HUES6 (cell line): Measurements from ENCODE around the gene ZFP36L1.

Source experiments
- H3K27ac ChIP-seq: 2 replicates; pipeline ENCODE4 v1.7.0; 2013; ENCODE audit warnings: low read depth, mild to moderate bottlenecking, low read length, inconsistent platforms
- H3K27me3 ChIP-seq: 2 replicates; pipeline ENCODE4 v1.6.1; 2013; ENCODE audit warnings: low read length; ENCODE audit not compliant: control insufficient read depth, insufficient read depth
- H3K36me3 ChIP-seq: 2 replicates; pipeline ENCODE4 v1.6.1; 2013; ENCODE audit warnings: low read length; ENCODE audit not compliant: control insufficient read depth, insufficient read depth
- H3K4me1 ChIP-seq: 2 replicates; pipeline ENCODE4 v1.6.1; 2013; ENCODE audit warnings: low read length; ENCODE audit not compliant: control insufficient read depth, insufficient read depth
- H3K4me3 ChIP-seq: 2 replicates; pipeline ENCODE4 v1.5.1; 2013; ENCODE audit warnings: low read depth, low read length
- H3K9ac ChIP-seq: one replicate; pipeline ENCODE4 v1.6.1; 2013; ENCODE audit warnings: mild to moderate bottlenecking, low read length
- H3K9me3 ChIP-seq: 2 replicates; pipeline ENCODE4 v1.6.1; 2013; ENCODE audit warnings: low read depth, low read length; ENCODE audit not compliant: control insufficient read depth, insufficient read depth

Gene ZFP36L1

GRCh38 chr14:68794130-68794850, 1.4 kb upstream of the ZFP36L1 start:
- peaks cover 28% of the 10 kb centered on the region for H3K4me1 ChIP-seq
- no peaks in the 10 kb centered on the region for H3K27me3 ChIP-seq
- H3K9me3 ChIP-seq: peaks cover 3% of the 10 kb centered on the region; the same call in 1 of the 2 replicates
- peaks cover 31% of the 10 kb centered on the region for H3K36me3 ChIP-seq
- peak overlapping the region; percentile 100 for H3K27ac ChIP-seq
- peak overlapping the region; percentile 96 for H3K4me3 ChIP-seq
- H3K9ac ChIP-seq: peak overlapping the region; percentile 98

- peak overlapping the region; percentile 98 for H3K9ac ChIP-seq
- peaks cover 32% of the 10 kb centered on the region for H3K4me1 ChIP-seq
- peak overlapping the region; percentile 96 for H3K4me3 ChIP-seq
- peak overlapping the region; percentile 100 for H3K27ac ChIP-seq
- peaks cover 3% of the 10 kb centered on the region; the same call in 1 of the 2 replicates for H3K9me3 ChIP-seq
- peaks cover 36% of the 10 kb centered on the region for H3K36me3 ChIP-seq
- H3K27me3 ChIP-seq: no peaks in the 10 kb centered on the region
These were observed 865 bp upstream of the ZFP36L1 start for GRCh38 chr14:68793734-68794129.

- Histone ChIP-seq H3K9ac (peak overlapping the region; percentile 98), H3K4me3 (peak overlapping the region; percentile 96), H3K27ac (peak overlapping the region; percentile 100), H3K4me1 (peaks cover 29% of the 10 kb centered on the region), H3K36me3 (peaks cover 47% of the 10 kb centered on the region), H3K9me3 (no peaks in the 10 kb centered on the region), H3K27me3 (no peaks in the 10 kb centered on the region)
These were observed 239 bp downstream of the ZFP36L1 start for GRCh38 chr14:68792678-68792978.

- peaks cover 25% of the 10 kb centered on the region for H3K4me1 ChIP-seq
- H3K27me3 ChIP-seq: no peaks in the 10 kb centered on the region
- H3K9ac ChIP-seq: peak overlapping the region; percentile 98
- peak overlapping the region; percentile 100 for H3K27ac ChIP-seq
- H3K4me3 ChIP-seq: peak overlapping the region; percentile 96
- no peaks in the 10 kb centered on the region for H3K9me3 ChIP-seq
- peaks cover 52% of the 10 kb centered on the region for H3K36me3 ChIP-seq
These were observed 777 bp downstream of the ZFP36L1 start for GRCh38 chr14:68791902-68792677.

GRCh38 chr14:68791078-68791901, 1.6 kb downstream of the ZFP36L1 start:
- Histone ChIP-seq H3K27ac (peak overlapping the region; percentile 100; the same call in 1 of the 2 replicates), H3K27me3 (no peaks in the 10 kb centered on the region), H3K36me3 (peaks cover 55% of the 10 kb centered on the region), H3K4me1 (peaks cover 20% of the 10 kb centered on the region; the same call in 1 of the 2 replicates), H3K4me3 (peak overlapping the region; percentile 96), H3K9ac (peak overlapping the region; percentile 98), H3K9me3 (no peaks in the 10 kb centered on the region)

- peaks cover 20% of the 10 kb centered on the region; the same call in 1 of the 2 replicates for H3K4me1 ChIP-seq
- no peaks in the 10 kb centered on the region for H3K27me3 ChIP-seq
- peak overlapping the region; percentile 98 for H3K9ac ChIP-seq
- no peaks in the 10 kb centered on the region for H3K9me3 ChIP-seq
- H3K36me3 ChIP-seq: peaks cover 55% of the 10 kb centered on the region
- H3K27ac ChIP-seq: no peak overlapping the region
- H3K4me3 ChIP-seq: peak overlapping the region; percentile 96
These were observed 2.2 kb downstream of the ZFP36L1 start for GRCh38 chr14:68790644-68791077.

GRCh38 chr14:68789821-68790643, 2.8 kb downstream of the ZFP36L1 start:
- H3K9ac ChIP-seq: peak overlapping the region; percentile 98

GRCh38 chr14:68788996-68789820, 3.7 kb downstream of the ZFP36L1 start:
- H3K36me3 ChIP-seq: peaks cover 55% of the 10 kb centered on the region
- no peaks in the 10 kb centered on the region for H3K9me3 ChIP-seq
- H3K27ac ChIP-seq: no peak overlapping the region
- no peaks in the 10 kb centered on the region for H3K27me3 ChIP-seq
- H3K9ac ChIP-seq: no peak overlapping the region
- peak overlapping the region; percentile 96 for H3K4me3 ChIP-seq
- H3K4me1 ChIP-seq: peaks cover 20% of the 10 kb centered on the region; the same call in 1 of the 2 replicates

More at GRCh38 chr14:68789821-68790643, 2.8 kb downstream of the ZFP36L1 start:
- H3K9me3 ChIP-seq: no peaks in the 10 kb centered on the region
- H3K27ac ChIP-seq: no peak overlapping the region
- peaks cover 20% of the 10 kb centered on the region; the same call in 1 of the 2 replicates for H3K4me1 ChIP-seq
- no peaks in the 10 kb centered on the region for H3K27me3 ChIP-seq
- H3K4me3 ChIP-seq: peak overlapping the region; percentile 96
- peaks cover 55% of the 10 kb centered on the region for H3K36me3 ChIP-seq

GRCh38 chr14:68788275-68788995, 4.4 kb downstream of the ZFP36L1 start:
- no peaks in the 10 kb centered on the region for H3K9me3 ChIP-seq
- H3K4me1 ChIP-seq: peaks cover 20% of the 10 kb centered on the region; the same call in 1 of the 2 replicates
- H3K27me3 ChIP-seq: no peaks in the 10 kb centered on the region
- no peak overlapping the region for H3K9ac ChIP-seq
- H3K4me3 ChIP-seq: no peak overlapping the region
- no peak overlapping the region for H3K27ac ChIP-seq
- peaks cover 55% of the 10 kb centered on the region for H3K36me3 ChIP-seq
